GM12878 (cell line): Measurements from ENCODE around the gene CARD9. TPM values are rescaled to one million over a fixed set of nuclear protein-coding genes. Genes with fewer than 3 reads are reported as not detected.

Source experiments
- ATAC-seq: fragments of 200-7000 bp; cut with Tn5 transposase; 3 replicates; pipeline ENCODE4 v1.9.1; 2020; ENCODE audit warnings: mild to moderate bottlenecking, moderate library complexity
- BruUV-seq: library from RNA; stranded (reverse); fragments of 400-500 nt; replicated peaks from 2 replicates; lab custom pipeline; 2021; lab: Mats Ljungman, UMichigan
- CTCF ChIA-PET: fragments of 300-600 bp; sonication (Branson Sonifier 250); formaldehyde crosslinking; extraction: SDS; loops from one replicate; lab custom pipeline; 2021; ENCODE audit warnings: inconsistent platforms; lab: Yijun Ruan, JAX
- POLR2A ChIA-PET: fragments of 350-600 bp; formaldehyde crosslinking; extraction: SDS; loops from one replicate; lab custom pipeline; 2021; ENCODE audit warnings: inconsistent platforms; lab: Charles Lee
- RAD21 ChIA-PET: fragments of 300-600 bp; sonication (Branson Sonifier 250); formaldehyde crosslinking; loops from one replicate; lab custom pipeline; 2023; ENCODE audit warnings: antibody characterized with exemption; ENCODE audit not compliant: unreplicated experiment; lab: Charles Lee
- SMC1A ChIA-PET: fragments of 300-600 bp; sonication (Branson Sonifier 250); formaldehyde crosslinking; loops from one replicate; lab custom pipeline; 2023; ENCODE audit not compliant: unreplicated experiment, uncharacterized antibody; lab: Charles Lee
- DNase-seq: peaks from one replicate; pipeline ENCODE4 v3.0.0-alpha.2; 2011; ENCODE audit warnings: low read depth, low spot score
- FAIRE-seq: peaks from 3 replicates; lab custom pipeline; 2011; peaks lifted over from hg19 to GRCh38; lab: Jason Lieb, UNC
- H2AFZ ChIP-seq: 2 replicates; pipeline ENCODE4 v1.6.0; 2011; ENCODE audit warnings: low read depth, low read length, control low read depth; ENCODE audit not compliant: control insufficient read depth
- H3K27ac ChIP-seq: 2 replicates; pipeline ENCODE4 v1.5.1; 2011; ENCODE audit warnings: control low read depth; ENCODE audit not compliant: control insufficient read depth, insufficient read depth
- H3K27me3 ChIP-seq, 2 experiments: replicated peaks in 1 of 2; 2 replicates each; pipeline versions ENCODE4 v1.6.0 to v1.6.1; 2011; ENCODE audit warnings: low read length in 1 of 2; ENCODE audit not compliant: control insufficient read depth in 2 of 2, insufficient read depth in 2 of 2
- H3K36me3 ChIP-seq, 2 experiments: 2 replicates each; pipeline ENCODE4 v1.5.1; 2011; ENCODE audit warnings: low read length in 1 of 2; ENCODE audit not compliant: control insufficient read depth in 2 of 2, insufficient read depth in 2 of 2
- H3K4me1 ChIP-seq: 2 replicates; pipeline ENCODE4 v1.6.1; 2011; ENCODE audit warnings: mild to moderate bottlenecking, low read length, moderate library complexity, mixed read lengths; ENCODE audit not compliant: control insufficient read depth, insufficient read depth
- H3K4me2 ChIP-seq: 2 replicates; pipeline ENCODE4 v1.6.0; 2011; ENCODE audit warnings: control low read depth; ENCODE audit not compliant: control insufficient read depth, insufficient read depth
- H3K4me3 ChIP-seq: fragments of 200-600 bp; sonication (generic); 2 replicates; pipeline ENCODE4 v1.5.1; 2016
- H3K79me2 ChIP-seq: 2 replicates; pipeline ENCODE4 v1.6.0; 2011; ENCODE audit warnings: low read length; ENCODE audit not compliant: control insufficient read depth, insufficient read depth
- H3K9ac ChIP-seq: 2 replicates; pipeline ENCODE4 v1.8.0; 2011; ENCODE audit warnings: low read length, control low read depth, mixed read lengths; ENCODE audit not compliant: control insufficient read depth, insufficient read depth
- H3K9me3 ChIP-seq: replicated peaks from 3 replicates; pipeline ENCODE4 v1.5.1; 2011; ENCODE audit warnings: mild to moderate bottlenecking, low read length; ENCODE audit not compliant: control insufficient read depth, insufficient read depth
- H4K20me1 ChIP-seq: 2 replicates; pipeline ENCODE4 v1.6.0; 2011; ENCODE audit not compliant: control insufficient read depth, insufficient read depth
- BCL3 ChIP-seq: IDR thresholded peaks from 2 replicates; pipeline ENCODE4 v1.6.1; 2011; ENCODE audit warnings: borderline replicate concordance, low read depth, mild to moderate bottlenecking, moderate library complexity, low read length; ENCODE audit not compliant: insufficient read depth, poor library complexity, severe bottlenecking
- EP300 ChIP-seq, 2 experiments: fragments of 150-350 bp in 1 of 2; IDR thresholded peaks; 2 replicates each; pipeline ENCODE4 v1.6.1; 2011 to 2012; ENCODE audit warnings: low read depth in 2 of 2, low read length in 2 of 2, borderline replicate concordance in 1 of 2, improper control_type of control experiment in 1 of 2, inconsistent platforms in 1 of 2; ENCODE audit not compliant: control insufficient read depth in 1 of 2
- POLR2A ChIP-seq: IDR thresholded peaks from 2 replicates; pipeline ENCODE4 v1.6.1; 2011; ENCODE audit warnings: low read depth, mild to moderate bottlenecking, low read length
- WGBS: methylation state at CpG from one replicate; pipeline ENCODE4 v1.1.6; 2016; ENCODE audit warnings: low lambda C conversion rate; ENCODE audit not compliant: insufficient replicate concordance, insufficient coverage; ENCODE audit errors: missing lambda C conversion rate; 5-methylcytosine and 5-hydroxymethylcytosine counted together
- in situ Hi-C: fragments of 300-500 bp; cut with MboI; formaldehyde crosslinking; loops from 9 replicates; pipeline ENCODE4 v1.14.3; 2018; ENCODE audit warnings: mixed read lengths
- intact Hi-C: fragments of 100-400 bp; cut with micrococcal nuclease; formaldehyde crosslinking; loops from one replicate; pipeline ENCODE4 v1.14.2; 2022; ENCODE audit not compliant: unreplicated experiment
- polyA plus RNA-seq, 11 experiments: library from polyadenylated mRNA; depleted of rRNA in 4 of 11; unstranded in 6 of 11; stranded (reverse) in 5 of 11; fragments of >200 nt; fragmentation: Nextera tagmentation in 4 of 11; fragmentation: Illumina TruSeq in 1 of 11; extraction: Ambion mirVana in 4 of 11; extraction: Trizol in 1 of 11; gene quantifications; 1 replicate in 1 of 11; 2 replicates in 10 of 11; pipeline versions ENCODE4 v1.2.1 to v1.2.3, GENCODE V29; 2011 to 2016; ENCODE audit warnings: inconsistent platforms in 2 of 11, missing spikeins in 2 of 11, low read depth in 1 of 11
- total RNA-seq, 4 experiments: library from RNA; depleted of rRNA in 3 of 4; stranded (reverse); fragments of >200 nt in 3 of 4; fragmentation: Illumina TruSeq in 1 of 4; extraction: Trizol in 1 of 4; gene quantifications; 2 replicates each; pipeline versions ENCODE4 v1.2.1 to v1.2.3, GENCODE V29; 2013 to 2021

Gene CARD9
- total and polyA plus RNA-seq, 10 of the 15 experiments (the other 5 are each of a cell fraction or from before 2014, with no cell fraction given), result 0.11 to 4.9 (median 1.8) TPM; not detected in 1

GRCh38 chr9:136392538-136393449, 19.3 kb upstream of the CARD9 start:
- ChIA-PET CTCF (no interaction called here), RAD21 (no interaction called here), POLR2A (no interaction called here), SMC1A (no interaction called here)
- no peak overlapping the region for H2AFZ ChIP-seq
- no peak overlapping the region for H3K4me2 ChIP-seq
- peaks cover 2% of the 10 kb centered on the region; the same call in 1 of the 2 replicates for H3K79me2 ChIP-seq
- intact Hi-C loops, result no loop called here
- in situ Hi-C loops, result no loop called here
- no TSS peak for BruUV-seq
- H3K4me1 ChIP-seq, result no peaks in the 10 kb centered on the region
- H3K4me3 ChIP-seq, result no peak overlapping the region
- H3K9me3 ChIP-seq, result no peaks in the 10 kb centered on the region
- H3K36me3 ChIP-seq, result peaks cover 30 to 41% of the 10 kb centered on the region in 2 experiments
- H4K20me1 ChIP-seq, result no peaks in the 10 kb centered on the region
- FAIRE-seq (no peak), DNase-seq (no peak), ATAC-seq (no peak; the same call in 2 of the 3 replicates)
- H3K27ac ChIP-seq, result no peak overlapping the region
- no peaks in the 10 kb centered on the region for H3K27me3 ChIP-seq
- TF ChIP-seq POLR2A, result peak; percentile 51; the same call in 1 of the 2 replicates
- no peak for TF ChIP-seq EP300 (IDR thresholded peaks at IDR 0.05; ENCODE audit: borderline replicate concordance in 1 of 2, control insufficient read depth in 1 of 2, low read depth in 2 of 2, low read length in 2 of 2)
- H3K9ac ChIP-seq, result no peak overlapping the region
- WGBS, result 93% methylated on average over 21 of the region's 21 CpGs

- no TSS peak for BruUV-seq
- Histone ChIP-seq H2AFZ (no peak overlapping the region), H3K79me2 (no peaks in the 10 kb centered on the region), H3K4me1 (no peaks in the 10 kb centered on the region), H3K9ac (no peak overlapping the region), H3K27ac (no peak overlapping the region), H3K4me3 (no peak overlapping the region), H3K27me3 (no peaks in the 10 kb centered on the region), H3K9me3 (no peaks in the 10 kb centered on the region), H3K4me2 (no peak overlapping the region), H4K20me1 (no peaks in the 10 kb centered on the region), H3K36me3 (peaks cover 27 to 43% of the 10 kb centered on the region in 2 experiments)
- FAIRE-seq (no peak), ATAC-seq (no peak), DNase-seq (no peak)
- intact Hi-C loops, result no loop called here
- SMC1A ChIA-PET, result no interaction called here
- 94% methylated on average over 27 of the region's 28 CpGs for WGBS
- RAD21 ChIA-PET, result no interaction called here
- in situ Hi-C loops, result no loop called here
- TF ChIP-seq POLR2A (peak; percentile 63), BCL3 (no peak)
- POLR2A ChIA-PET, result no interaction called here
- CTCF ChIA-PET, result interaction anchor here (1.4 kb wide), 1 partner anchor 12 kb away, joined by 3 read pairs; no protein-coding TSS in a partner anchor
These were observed 18.5 kb upstream of the CARD9 start for GRCh38 chr9:136391737-136392537.
